ENCODE measurements around the gene MERTK. TPM values are rescaled to one million over a fixed set of nuclear protein-coding genes. Genes with fewer than 3 reads are reported as not detected.

Gene MERTK
- polyA plus RNA-seq, 1 experiment, result 0.07 TPM

- no peaks in the 10 kb centered on the region for H3K36me3 ChIP-seq (ENCODE audit: control insufficient read depth, insufficient read depth, low read length)
- no peak for DNase-seq (ENCODE audit: low read depth)
- no peak for TF ChIP-seq CTCF (IDR thresholded peaks at IDR 0.05; ENCODE audit: insufficient read depth, low read depth, low read length)
- CTCF ChIA-PET, result interaction anchor here (1.0 kb wide), 1 partner anchor 10 kb away, joined by 4 read pairs; no protein-coding TSS in a partner anchor
- H3K27me3 ChIP-seq (ENCODE audit: control insufficient read depth, insufficient read depth, low read length), result peaks cover 10% of the 10 kb centered on the region
- POLR2A ChIA-PET, result no interaction called here
- H3K4me3 ChIP-seq (ENCODE audit: low read depth, low read length), result no peak overlapping the region
These were observed 50.4 kb downstream of the MERTK start for GRCh38 chr2:111948832-111949231.

- Histone ChIP-seq H3K4me3 (ENCODE audit: low read depth, low read length) (no peak overlapping the region), H3K27me3 (ENCODE audit: control insufficient read depth, insufficient read depth, low read length) (peaks cover 9% of the 10 kb centered on the region), H3K36me3 (ENCODE audit: control insufficient read depth, insufficient read depth, low read length) (no peaks in the 10 kb centered on the region)
- ChIA-PET CTCF (no interaction called here), POLR2A (no interaction called here)
- DNase-seq (ENCODE audit: low read depth), result no peak
- no peak for TF ChIP-seq CTCF (IDR thresholded peaks at IDR 0.05; ENCODE audit: insufficient read depth, low read depth, low read length)
These were observed 51.8 kb downstream of the MERTK start for GRCh38 chr2:111950236-111950635.

- POLR2A ChIA-PET, result no interaction called here
- DNase-seq (ENCODE audit: low read depth), result no peak
- Histone ChIP-seq H3K27me3 (ENCODE audit: control insufficient read depth, insufficient read depth, low read length) (peaks cover 9% of the 10 kb centered on the region), H3K4me3 (ENCODE audit: low read depth, low read length) (no peak overlapping the region), H3K36me3 (ENCODE audit: control insufficient read depth, insufficient read depth, low read length) (no peaks in the 10 kb centered on the region)
- no peak for TF ChIP-seq CTCF (IDR thresholded peaks at IDR 0.05; ENCODE audit: insufficient read depth, low read depth, low read length)
- CTCF ChIA-PET, result no interaction called here
These were observed 53.1 kb downstream of the MERTK start for GRCh38 chr2:111951486-111951885.

GRCh38 chr2:111952871-111953452, 54.6 kb downstream of the MERTK start:
- no peak for DNase-seq (ENCODE audit: low read depth)
- H3K4me3 ChIP-seq (ENCODE audit: low read depth, low read length), result no peak overlapping the region
- ChIA-PET CTCF (interaction anchor here (0.6 kb wide), 1 partner anchor 32 kb away, joined by 7 read pairs; no protein-coding TSS in a partner anchor), POLR2A (no interaction called here)
- no peak for TF ChIP-seq CTCF (IDR thresholded peaks at IDR 0.05; ENCODE audit: insufficient read depth, low read depth, low read length)
- H3K36me3 ChIP-seq (ENCODE audit: control insufficient read depth, insufficient read depth, low read length), result no peaks in the 10 kb centered on the region
- peaks cover 13% of the 10 kb centered on the region for H3K27me3 ChIP-seq (ENCODE audit: control insufficient read depth, insufficient read depth, low read length)

- no peak for DNase-seq (ENCODE audit: low read depth)
- CTCF ChIA-PET, result no interaction called here
- Histone ChIP-seq H3K36me3 (ENCODE audit: control insufficient read depth, insufficient read depth, low read length) (no peaks in the 10 kb centered on the region), H3K4me3 (ENCODE audit: low read depth, low read length) (no peak overlapping the region), H3K27me3 (ENCODE audit: control insufficient read depth, insufficient read depth, low read length) (peaks cover 19% of the 10 kb centered on the region)
- POLR2A ChIA-PET, result no interaction called here
- TF ChIP-seq CTCF (IDR thresholded peaks at IDR 0.05; ENCODE audit: insufficient read depth, low read depth, low read length), result no peak
These were observed 56.4 kb downstream of the MERTK start for GRCh38 chr2:111954602-111955332.

Data from BJ (cell line).